GM18507 (cell line): ENCODE data around the gene DOCK3.
"Not testable (repeated sequence)": the region's sequence is repeated elsewhere in the genome, so short reads cannot be mapped to it uniquely, and the experiment has no call there.

Experiments used
- DNase-seq: peaks from one replicate; pipeline ENCODE4 v3.0.0; 2011; ENCODE audit warnings: low read depth; ENCODE audit not compliant: insufficient read length; ENCODE audit errors: extremely low spot score
- FAIRE-seq: peaks from 2 replicates; lab custom pipeline; 2011; peaks lifted over from hg19 to GRCh38; lab: Jason Lieb, UNC

The DOCK3 gene

DNA sequence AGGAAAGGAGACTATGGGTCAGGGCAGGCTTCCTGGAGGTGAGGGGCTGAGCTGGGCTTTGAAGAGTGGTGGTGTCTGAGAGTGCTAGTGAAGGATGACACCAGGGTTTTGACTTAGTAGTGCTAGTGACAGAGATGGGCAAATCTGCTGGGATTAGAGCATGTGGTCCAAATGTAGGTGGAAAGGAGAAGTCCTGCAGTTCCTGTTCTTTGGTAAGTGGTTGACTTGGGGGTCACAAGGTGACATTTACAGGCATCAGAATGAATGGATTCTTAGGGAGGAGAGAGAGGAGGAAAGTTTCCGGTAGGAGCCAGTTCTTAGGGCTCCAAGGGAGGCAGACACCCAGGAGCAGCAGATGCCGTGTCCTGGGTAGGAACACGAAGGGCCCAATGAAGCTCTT lies 796 bp upstream of the DOCK3 start:
- DNase-seq, result no peak
- no peak for FAIRE-seq

DNA sequence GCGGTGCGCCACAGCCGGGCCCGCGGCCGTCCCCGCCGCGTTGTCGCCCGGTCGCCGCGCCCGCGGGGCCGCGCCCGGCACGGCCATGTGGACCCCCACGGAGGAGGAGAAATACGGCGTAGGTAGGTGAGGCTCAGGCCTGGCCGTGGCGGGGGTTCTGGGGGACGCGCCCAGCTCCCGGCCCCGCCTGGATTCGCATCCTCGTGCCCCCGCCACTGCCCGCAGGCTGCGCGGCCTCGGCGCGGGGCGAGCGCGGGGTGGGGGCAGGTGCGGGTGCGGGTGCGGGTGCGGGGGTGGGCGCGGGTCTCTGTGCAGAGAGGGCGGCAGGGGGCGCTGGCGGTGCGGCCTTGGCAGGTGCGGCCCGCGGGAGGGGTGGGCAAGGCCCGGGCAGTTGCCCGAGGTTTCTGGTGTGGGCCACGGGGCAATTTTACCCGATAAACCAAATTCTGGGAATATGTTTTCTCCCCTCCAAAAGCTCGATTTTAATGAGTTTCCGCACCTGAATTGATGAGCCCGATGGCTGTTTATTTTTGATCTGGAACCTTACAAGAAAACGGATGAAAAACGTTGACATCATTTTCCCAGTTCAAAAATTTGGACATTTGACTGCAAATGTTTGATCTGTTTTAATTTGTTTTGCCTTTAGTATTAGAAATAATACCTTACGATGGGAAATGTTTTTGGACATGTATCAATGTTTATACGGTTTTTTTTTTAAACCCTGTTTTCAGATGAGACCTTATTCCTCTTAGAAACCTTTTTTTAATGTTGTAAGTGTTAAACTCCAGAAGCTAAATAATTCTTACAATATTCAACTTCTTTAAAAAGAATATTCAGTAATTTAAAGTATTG lies 678 bp downstream of the DOCK3 start:
- no peak for DNase-seq
- FAIRE-seq, result no peak

DNA sequence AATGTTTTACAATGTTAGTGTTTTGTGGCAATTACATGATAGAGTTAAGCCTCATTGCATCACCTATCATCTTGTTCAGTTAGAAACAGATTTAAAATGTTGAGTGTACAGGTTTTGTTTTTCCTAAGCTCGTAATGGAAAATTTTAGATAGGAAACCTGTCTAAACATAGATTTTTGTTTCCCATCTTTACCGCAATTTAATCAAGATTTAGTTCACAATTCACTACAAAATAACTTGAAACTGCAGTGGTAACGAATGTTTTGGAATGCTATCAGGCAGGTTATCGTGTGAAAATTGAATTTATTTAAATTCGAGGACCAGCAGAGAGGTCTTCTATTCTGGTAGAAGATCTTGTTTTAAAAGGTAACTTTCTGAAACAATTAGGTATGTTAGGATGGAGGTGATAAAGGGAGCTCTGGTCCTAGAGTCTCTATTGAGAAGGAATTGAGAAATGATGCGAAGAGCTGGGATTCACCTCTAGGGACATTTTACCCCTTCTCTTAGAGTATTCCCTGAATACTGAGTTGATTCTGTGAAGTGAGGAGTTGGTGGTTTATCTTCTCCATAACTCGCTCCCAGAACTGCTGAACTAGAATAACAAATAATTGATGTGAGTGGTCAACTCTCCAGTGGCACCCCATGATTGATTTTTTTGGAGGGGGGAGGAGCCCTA lies 1.4 kb downstream of the DOCK3 start:
- no peak for DNase-seq
- FAIRE-seq, result no peak

DNA sequence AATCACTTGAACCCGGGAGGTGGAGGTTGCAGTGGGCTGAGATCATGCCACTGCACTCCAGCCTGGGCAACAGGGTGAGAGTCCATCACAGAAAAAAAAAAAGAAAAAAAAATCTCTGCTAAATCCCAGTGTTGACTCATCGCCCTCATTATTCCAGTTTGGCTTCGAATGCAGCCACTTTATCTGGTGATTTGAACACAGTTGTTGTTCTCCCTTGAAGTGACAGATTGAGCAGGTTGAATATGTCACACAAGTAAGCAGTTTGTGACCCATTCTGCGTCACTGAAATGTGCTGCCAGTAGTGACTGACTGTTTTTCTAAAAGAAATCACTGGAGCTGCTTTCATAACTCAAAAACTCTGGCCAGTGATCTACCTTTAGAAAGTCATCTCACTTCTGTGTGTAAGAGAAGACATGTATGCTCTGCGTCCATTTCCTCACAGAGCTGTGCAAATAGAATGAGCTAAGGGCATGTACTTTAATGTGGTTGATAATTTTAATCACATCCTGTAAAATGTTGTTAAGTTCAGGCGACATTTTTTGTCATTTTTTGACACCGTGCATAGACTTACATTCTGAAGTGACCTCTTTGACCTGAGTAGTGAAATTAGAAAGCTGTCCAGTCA lies 12.5 kb downstream of the DOCK3 start:
- no peak for DNase-seq
- FAIRE-seq, result no peak

DNA sequence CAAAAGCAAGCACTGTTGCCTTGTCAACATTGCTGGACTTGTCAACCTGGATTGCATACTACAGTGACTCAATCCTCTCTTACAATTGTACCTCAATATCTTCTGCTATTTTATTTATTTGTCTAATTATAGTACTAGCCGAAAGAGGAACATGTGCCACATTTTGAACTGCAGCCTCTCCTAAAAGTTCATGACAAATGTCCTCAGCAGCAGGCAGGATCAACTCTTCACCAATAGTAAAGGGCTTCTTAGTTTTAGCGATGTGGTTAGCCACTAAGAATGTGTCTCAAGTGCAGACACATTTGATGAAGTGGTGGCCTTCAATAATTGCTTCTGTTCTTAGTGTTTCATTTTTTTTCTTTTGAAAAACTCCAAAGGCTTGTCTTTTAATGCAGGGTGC lies 13.2 kb downstream of the DOCK3 start:
- DNase-seq (no peak), FAIRE-seq (no peak)

DNA sequence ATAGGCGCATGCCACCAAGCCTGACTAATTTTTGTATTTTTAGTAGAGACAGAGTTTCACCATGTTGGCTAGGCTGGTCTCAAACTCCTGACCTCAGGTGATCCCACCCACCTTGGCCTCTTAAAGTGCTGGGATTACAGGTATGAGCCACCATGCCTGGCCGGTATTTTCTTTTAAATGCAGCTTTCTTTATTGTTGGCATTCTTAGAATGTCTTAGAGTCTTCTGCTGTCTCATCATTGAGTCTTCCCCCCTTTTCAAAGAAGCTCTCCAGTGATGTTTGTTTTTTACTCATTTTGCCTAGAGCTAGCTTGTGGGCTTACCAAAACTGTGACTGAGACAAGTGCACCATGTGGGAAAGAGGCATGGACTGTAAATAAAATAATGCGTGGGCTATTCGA lies 13.9 kb downstream of the DOCK3 start:
- not testable (repeated sequence) for FAIRE-seq, DNase-seq

DNA sequence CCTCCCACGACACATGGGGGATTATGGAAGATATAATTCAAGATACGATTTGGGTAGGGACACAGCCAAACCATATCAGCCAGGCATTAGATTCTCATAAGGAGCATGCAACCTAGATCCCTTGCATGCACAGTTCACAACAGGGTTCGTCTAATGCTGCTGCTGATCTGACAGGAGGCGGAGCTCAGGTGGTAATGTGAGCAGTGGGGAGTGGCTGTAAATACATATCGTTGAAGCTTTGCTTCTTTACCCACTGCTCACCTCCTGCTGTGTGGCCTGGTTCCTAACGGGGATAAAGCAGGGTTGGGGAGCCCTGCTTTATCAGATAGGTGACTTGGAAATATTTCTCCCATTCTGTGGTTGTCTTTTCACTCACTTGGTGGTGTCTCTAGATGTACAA lies 14.8 kb downstream of the DOCK3 start:
- DNase-seq (no peak), FAIRE-seq (no peak)

DNA sequence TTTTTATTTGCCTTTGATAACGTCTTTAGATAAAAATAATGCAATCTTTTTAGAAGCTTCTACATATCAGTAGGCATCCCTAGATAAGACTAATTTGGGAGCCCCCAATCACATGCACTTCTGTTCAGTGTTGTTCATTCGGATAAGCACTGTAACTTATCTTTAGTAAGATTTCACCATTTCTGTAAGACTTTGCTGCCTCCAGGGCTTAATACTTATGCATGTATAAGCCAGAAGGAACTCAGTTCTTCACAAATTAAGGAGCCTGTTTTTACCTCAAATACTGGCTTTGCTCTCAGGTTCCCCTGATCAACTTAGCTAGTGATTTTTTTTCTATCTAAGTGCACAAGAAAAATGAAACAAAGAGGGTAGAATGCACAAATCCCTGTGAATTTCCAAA lies 20.3 kb downstream of the DOCK3 start:
- DNase-seq (no peak), FAIRE-seq (no peak)

DNA sequence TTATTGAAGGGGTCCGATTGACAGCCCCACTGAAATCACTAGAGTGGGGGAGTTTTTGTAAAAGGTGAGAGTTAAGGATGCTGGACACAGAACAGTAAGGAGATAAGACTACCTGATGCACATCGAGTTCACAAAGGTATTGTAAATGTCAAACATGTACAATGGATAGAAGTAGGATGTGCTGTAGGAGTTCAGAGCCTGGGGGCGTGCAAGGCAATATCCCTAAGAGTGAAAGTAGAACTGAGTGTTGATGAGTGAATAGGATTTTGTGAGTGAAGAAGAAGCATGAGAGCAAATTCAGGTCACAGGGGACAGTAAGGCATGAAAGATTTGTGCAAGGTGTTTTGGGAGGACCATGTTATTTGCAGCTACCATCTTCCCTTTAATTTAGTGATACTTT lies 21.5 kb downstream of the DOCK3 start:
- DNase-seq (no peak), FAIRE-seq (no peak)

DNA sequence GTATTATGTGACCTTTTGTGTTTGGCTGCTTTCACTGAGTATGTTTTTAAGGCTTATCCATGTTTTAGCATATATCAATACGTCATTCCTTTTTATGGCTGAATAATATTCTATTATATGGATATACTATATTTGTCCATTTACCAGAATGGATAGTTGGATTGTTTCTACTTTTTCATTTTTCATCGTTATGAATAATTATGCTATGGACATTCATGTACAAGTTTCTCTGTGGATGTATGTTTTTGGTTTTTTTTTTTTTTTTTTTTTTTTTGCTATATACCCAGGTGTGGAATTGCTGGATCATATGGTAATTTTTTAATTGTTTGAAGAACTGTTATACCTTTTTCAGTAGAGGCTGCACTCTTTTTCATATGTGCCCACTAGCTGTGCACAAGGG lies 23.5 kb downstream of the DOCK3 start:
- FAIRE-seq (no peak), DNase-seq (no peak)

DNA sequence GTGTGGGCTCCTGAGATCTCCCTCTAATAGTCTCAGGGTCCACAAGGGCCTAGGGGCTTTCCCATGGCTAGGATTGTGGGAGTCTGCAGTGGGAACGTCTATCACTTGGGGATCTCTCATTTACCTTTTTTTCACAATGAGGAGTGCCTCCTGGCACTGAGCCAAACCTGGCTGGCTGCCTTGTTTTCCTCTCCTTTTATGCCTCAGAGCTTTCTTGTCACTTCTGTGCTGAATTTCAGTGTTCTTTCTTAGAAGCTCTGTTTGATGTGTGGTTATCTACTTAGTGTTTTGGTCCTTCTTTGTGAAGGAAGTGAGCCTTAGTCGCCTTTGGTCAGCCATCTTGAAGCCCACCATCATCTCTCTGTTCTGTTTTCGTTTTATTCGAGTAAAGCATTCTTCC lies 33.9 kb downstream of the DOCK3 start:
- no peak for DNase-seq
- FAIRE-seq, result no peak

DNA sequence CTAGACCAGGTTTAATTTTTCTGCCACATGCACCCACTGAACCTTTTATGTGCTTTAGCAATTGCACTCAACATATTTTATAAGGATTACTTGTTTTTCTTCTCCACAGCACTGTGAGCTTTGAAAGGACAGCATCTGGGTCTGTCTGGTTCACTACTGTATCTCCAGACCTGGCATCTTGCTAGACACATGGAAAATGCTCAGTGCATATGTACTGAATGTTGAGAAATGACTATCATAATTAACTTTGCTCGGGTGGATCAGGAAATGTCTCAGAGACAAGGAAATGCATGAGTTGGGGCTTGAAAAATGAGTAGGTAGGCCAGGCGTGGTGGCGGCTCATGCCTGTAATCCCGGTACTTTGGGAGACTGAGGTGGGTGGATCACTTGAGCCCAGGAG lies 40.2 kb downstream of the DOCK3 start:
- FAIRE-seq, result no peak
- no peak for DNase-seq

DNA sequence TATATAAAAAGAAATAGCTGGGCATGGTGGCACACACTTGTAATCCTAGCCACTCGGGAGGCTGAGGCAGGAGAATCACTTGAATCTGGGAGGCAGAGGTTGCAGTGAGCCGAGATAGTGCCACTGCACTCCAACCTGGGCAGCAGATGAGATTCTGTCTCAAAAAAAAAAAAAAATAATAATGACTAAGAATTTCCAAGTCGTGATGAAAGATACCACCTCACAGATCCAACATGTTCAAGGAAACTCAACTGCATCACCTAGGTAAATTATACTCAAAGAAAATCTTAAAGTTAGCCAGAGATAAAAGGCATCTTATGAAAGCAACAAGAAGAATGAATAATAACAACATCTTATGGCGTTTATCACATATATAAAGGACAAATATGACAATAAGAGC lies 50.1 kb downstream of the DOCK3 start:
- DNase-seq (no peak), FAIRE-seq (no peak)

DNA sequence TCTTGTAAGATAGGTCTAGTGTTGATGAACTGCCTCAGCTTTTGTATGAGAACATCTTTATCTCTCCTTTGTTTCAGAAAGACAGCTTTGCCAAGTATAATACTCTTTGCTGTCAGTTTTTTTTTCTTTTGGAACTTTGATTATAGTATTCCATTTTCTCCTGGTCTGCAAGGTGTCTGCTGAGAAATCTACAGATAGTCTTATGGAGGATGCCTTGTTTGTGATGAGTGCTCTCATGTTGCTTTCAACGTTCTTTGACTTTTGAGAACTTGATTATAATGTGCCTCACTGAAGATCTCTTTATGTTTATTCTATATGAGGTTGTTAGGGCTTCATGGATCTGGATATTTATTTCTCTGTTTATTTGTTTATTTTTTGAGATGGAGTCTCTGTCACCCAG lies 60.3 kb downstream of the DOCK3 start:
- FAIRE-seq (no peak), DNase-seq (no peak)

DNA sequence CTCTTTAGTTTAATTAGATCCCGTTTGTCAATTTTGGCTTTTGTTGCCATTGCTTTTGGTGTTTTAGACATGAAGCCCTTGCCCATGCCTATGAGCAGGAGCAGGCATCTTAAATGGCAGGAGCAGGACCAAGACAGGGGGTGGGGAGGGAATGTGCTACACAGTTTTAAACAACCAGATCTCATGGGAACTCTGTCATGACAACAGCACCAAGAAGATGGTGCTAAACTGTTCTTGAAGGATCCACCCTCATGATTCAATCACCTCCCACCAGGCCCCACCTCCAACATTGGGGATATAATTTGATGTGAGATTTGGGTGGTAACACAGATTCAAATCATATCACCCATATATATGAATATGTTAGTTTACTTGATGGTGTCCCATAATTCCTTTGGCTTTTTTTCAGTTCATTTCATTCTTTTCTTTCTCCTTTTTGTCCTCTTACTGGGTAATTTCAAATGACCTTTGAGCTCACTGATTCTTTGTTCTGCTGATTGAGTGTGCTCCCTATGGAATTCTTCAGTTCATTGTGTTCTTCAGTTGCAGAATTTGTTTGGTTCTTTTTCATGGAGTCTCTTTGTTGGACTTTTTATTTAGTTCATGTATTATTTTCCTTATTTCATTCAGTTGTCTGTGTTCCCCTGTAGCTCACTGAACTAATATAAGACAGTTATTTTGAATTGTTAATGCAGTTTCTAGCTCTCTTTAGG lies 62.6 kb downstream of the DOCK3 start:
- no peak for DNase-seq
- FAIRE-seq, result no peak

DNA sequence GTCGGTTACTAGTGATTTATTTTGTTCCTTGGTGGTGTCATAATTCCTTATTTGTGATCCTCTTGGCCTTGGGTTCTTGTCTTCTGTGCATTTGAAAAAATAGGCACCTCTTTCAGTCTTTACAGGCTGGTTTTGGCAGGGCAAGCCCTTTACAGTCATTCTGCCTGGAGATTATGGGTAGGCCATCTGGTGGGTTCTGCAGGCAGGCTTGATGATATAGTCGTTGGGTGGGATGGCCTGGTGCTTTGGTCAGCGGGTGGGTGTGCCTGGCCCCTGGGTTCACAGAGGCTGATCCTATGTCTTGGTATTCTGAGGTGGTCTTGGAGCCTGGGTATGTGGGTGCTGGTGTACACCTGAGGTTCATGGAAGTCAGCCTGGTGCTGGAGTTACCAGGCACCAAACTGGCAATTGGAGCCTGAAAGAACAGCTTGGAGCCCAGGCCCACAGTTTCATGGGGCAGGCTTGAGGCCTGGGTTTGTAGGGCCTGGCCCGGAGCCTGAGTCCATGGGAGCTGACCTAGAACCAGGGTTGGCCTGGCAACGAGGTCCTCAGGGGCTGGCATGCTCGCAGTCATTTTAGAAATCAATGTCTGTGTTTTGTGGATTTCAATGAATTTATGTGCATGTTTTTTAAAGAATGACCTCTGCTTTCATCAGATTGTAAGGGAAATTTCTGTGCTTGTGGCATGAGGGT lies 63.3 kb downstream of the DOCK3 start:
- FAIRE-seq (no peak), DNase-seq (no peak)

DNA sequence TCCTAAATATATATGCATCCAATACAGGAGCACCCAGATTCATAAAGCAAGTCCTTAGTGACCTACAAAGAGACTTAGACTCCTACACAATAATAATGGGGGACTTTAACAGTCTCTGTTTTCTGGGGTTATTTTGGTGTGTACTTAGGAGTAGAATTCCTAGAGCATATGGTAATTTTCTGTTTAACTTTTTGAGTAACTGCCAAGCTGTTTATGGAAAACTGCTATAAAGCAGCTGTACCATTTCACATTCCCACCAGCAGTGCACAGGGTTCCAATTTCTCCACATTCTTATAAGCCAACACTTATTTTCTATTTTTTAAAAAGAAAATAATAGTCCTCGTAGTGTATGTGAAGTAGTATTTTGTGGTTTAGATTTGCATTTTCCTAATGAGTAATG lies 68.9 kb downstream of the DOCK3 start:
- no peak for FAIRE-seq
- DNase-seq, result no peak

DNA sequence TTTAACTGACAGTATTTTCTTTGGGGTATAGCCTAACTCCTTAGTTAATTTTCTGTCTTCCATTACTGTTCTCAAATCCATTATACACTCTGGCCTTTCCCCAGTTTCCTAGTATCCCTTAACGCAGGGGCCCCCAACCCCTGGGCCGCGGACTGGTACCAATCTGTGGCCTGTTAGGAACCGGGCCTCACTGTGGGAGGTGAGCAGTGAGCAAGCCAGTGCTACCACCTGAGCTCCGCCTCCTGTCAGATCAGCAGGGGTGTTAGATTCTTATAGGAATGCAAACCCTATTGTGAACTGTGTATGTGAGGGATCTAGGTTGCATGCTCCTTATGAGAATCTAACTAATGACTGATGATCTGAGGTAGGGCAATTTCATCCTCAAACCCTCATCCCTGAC lies 75.1 kb downstream of the DOCK3 start:
- no peak for DNase-seq
- FAIRE-seq, result no peak

DNA sequence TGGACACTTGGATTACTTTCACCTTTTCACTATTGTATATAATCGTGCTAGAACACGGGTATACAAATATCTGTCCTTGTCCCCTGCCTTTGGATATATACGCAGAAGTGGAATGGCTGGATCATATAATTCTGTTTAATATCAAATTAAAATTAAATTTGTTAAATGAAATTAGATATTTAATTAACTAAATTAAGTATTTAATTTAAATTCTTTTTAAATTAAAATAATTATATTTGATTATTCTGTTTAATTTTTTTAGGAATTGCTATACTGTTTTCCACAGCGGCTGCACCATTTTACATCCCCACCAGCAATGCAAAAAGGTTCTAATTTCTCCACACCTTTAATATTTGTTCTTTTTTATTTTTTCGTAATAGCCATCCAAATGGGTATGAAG lies 84.3 kb downstream of the DOCK3 start:
- DNase-seq (no peak), FAIRE-seq (no peak)

DNA sequence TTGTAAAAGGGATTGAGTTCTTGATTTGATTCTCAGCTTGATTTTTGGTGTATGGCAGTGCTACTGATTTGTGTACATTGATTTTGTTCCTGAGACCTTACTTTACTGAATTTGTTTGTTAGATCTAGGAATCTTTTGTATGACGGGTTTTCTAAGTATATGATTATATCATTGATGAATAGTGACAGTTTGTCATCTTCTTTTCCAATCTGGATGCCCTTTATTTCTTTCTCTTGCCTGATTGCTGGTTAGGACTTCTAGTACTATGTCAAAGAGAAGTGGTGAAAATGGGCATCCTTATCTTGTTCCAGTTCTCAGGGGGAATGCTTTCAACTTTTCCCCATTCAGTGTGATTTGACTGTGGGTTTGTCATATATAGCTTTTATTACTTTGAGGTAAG lies 103.0 kb downstream of the DOCK3 start:
- no peak for DNase-seq
- FAIRE-seq, result no peak
